CD4-positive, alpha-beta T cell treated with Interleukin-17A for 4 hours (primary cell): ENCODE results near the gene OR6C65.

Experiments used
- DNase-seq: peaks from one replicate; pipeline ENCODE4 v3.0.0-alpha.2; 2020; ENCODE audit warnings: mixed read lengths

The OR6C65 gene

DNA sequence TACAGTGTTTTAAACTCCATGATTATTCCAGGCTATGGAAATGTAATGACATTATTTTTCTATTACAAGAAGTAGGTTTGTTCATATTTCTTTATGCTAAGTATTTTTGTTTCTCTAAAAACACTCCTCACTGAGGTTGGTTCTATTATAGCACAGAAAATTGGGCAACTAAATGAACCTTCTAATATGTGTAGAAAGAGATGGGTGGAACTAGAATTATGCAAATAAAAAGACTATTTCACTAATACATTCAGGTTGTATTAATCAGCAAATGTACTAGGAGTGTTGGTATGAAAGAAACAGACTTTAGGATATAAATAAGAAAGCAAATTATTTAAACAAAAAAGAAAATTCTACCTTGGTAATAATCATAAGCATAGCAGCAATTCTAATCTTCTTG, 48.5 kb downstream of the OR6C65 start:
- no peak for DNase-seq
